AG04450 (cell line): ENCODE results near the gene DNAI1. TPM values are rescaled to one million over a fixed set of nuclear protein-coding genes. Genes with fewer than 3 reads are reported as not detected.

Experiments
- CTCF ChIA-PET: fragments of 300-600, 350-600 bp; formaldehyde crosslinking; extraction: SDS; loops from one replicate; lab custom pipeline; 2022; ENCODE audit warnings: antibody characterized with exemption, inconsistent platforms; lab: Charles Lee
- POLR2A ChIA-PET: fragments of 350-600 bp; formaldehyde crosslinking; extraction: SDS; loops from one replicate; lab custom pipeline; 2021; ENCODE audit warnings: antibody characterized with exemption, inconsistent platforms; lab: Yijun Ruan, JAX
- DNase-seq: peaks from one replicate; pipeline ENCODE4 v3.0.0-alpha.2; 2011; ENCODE audit warnings: low read depth, low spot score
- H3K27ac ChIP-seq: one replicate; pipeline ENCODE4 v1.5.1; 2012; ENCODE audit warnings: low read depth, low read length, control low read depth
- H3K27me3 ChIP-seq: one replicate; pipeline ENCODE4 v1.6.0; 2012; ENCODE audit warnings: low read length; ENCODE audit not compliant: control insufficient read depth, insufficient read depth
- H3K4me3 ChIP-seq: 2 replicates; pipeline ENCODE4 v1.5.1; 2011; ENCODE audit warnings: mild to moderate bottlenecking, low read depth, low read length, control low read depth
- H3K9me3 ChIP-seq: 2 replicates; pipeline ENCODE4 v1.5.1; 2012; ENCODE audit warnings: low read length; ENCODE audit not compliant: control insufficient read depth, insufficient read depth
- CTCF ChIP-seq: IDR thresholded peaks from 2 replicates; pipeline ENCODE4 v1.5.1; 2011; ENCODE audit warnings: low read depth, low read length, control low read depth, inconsistent platforms
- polyA plus RNA-seq: library from polyadenylated mRNA; depleted of rRNA; stranded (reverse); fragments of >200 nt; gene quantifications from 2 replicates; pipeline ENCODE4 v1.2.3, GENCODE V29; 2011

The DNAI1 gene
- polyA plus RNA-seq, 1 experiment = not detected

- Histone ChIP-seq H3K9me3 (no peaks in the 10 kb centered on the region), H3K27me3 (peaks cover 48% of the 10 kb centered on the region), H3K27ac (no peak overlapping the region), H3K4me3 (no peak overlapping the region)
- no peak for DNase-seq
- CTCF ChIA-PET = interaction anchor here (1.7 to 9.5 kb wide), 6 partner anchors 10 to 101 kb away, joined by 9 to 139 read pairs (median 26); no protein-coding TSS in a partner anchor
- POLR2A ChIA-PET = interaction anchor here (1.5 kb wide), 1 partner anchor 99 kb away, joined by 3 read pairs; no protein-coding TSS in a partner anchor
- TF ChIP-seq CTCF = no peak
Observed at GRCh38 chr9:34502891-34503290, 44.3 kb downstream of the DNAI1 start.

- ChIA-PET POLR2A (no interaction called here), CTCF (interaction anchor here (1.7 to 9.5 kb wide), 4 partner anchors 66 to 100 kb away, joined by 9 to 139 read pairs (median 40); no protein-coding TSS in a partner anchor)
- H3K4me3 ChIP-seq = no peak overlapping the region
- H3K9me3 ChIP-seq = no peaks in the 10 kb centered on the region
- H3K27ac ChIP-seq = no peak overlapping the region
- TF ChIP-seq CTCF = no peak
- no peak for DNase-seq
- peaks cover 49% of the 10 kb centered on the region for H3K27me3 ChIP-seq
Observed at GRCh38 chr9:34503406-34503805, 44.8 kb downstream of the DNAI1 start.

- peaks cover 46% of the 10 kb centered on the region for H3K27me3 ChIP-seq
- no peak for TF ChIP-seq CTCF
- no peak overlapping the region for H3K27ac ChIP-seq
- H3K9me3 ChIP-seq = no peaks in the 10 kb centered on the region
- ChIA-PET POLR2A (interaction anchor here (0.5 kb wide), 1 partner anchor 65 kb away, joined by 3 read pairs; no protein-coding TSS in a partner anchor), CTCF (interaction anchor here (0.7 to 0.9 kb wide), 2 partner anchors 98 to 101 kb away, joined by 3 to 4 read pairs; no protein-coding TSS in a partner anchor)
- H3K4me3 ChIP-seq = no peak overlapping the region
- no peak for DNase-seq
Observed at GRCh38 chr9:34505370-34506120, 46.9 kb downstream of the DNAI1 start.

GRCh38 chr9:34506623-34507022 lies 48.0 kb downstream of the DNAI1 start:
- CTCF ChIA-PET = no interaction called here
- no peak for DNase-seq
- POLR2A ChIA-PET = no interaction called here
- TF ChIP-seq CTCF = no peak
- no peak overlapping the region for H3K4me3 ChIP-seq
- H3K27ac ChIP-seq = no peak overlapping the region
- H3K9me3 ChIP-seq = no peaks in the 10 kb centered on the region
- H3K27me3 ChIP-seq = peaks cover 54% of the 10 kb centered on the region

GRCh38 chr9:34507556-34507955 lies 49.0 kb downstream of the DNAI1 start:
- Histone ChIP-seq H3K9me3 (no peaks in the 10 kb centered on the region), H3K27ac (no peak overlapping the region), H3K4me3 (no peak overlapping the region), H3K27me3 (peaks cover 55% of the 10 kb centered on the region)
- no peak for DNase-seq
- no peak for TF ChIP-seq CTCF
- ChIA-PET POLR2A (no interaction called here), CTCF (no interaction called here)
